Loucy (cell line): Measurements from ENCODE around the gene SGK2.

ENCODE experiments used
- H2AFZ ChIP-seq: fragments of 200-600 bp; sonication (generic); 2 replicates; pipeline ENCODE4 v1.6.0; 2016; ENCODE audit warnings: antibody characterized with exemption, mild to moderate bottlenecking, low read length, moderate library complexity
- H3F3A ChIP-seq: fragments of 200-600 bp; 2 replicates; pipeline ENCODE4 v1.6.0; 2016; ENCODE audit warnings: antibody characterized with exemption, low read depth, mild to moderate bottlenecking
- H3K27me3 ChIP-seq: fragments of 200-600 bp; sonication (generic); 2 replicates; pipeline ENCODE4 v1.6.1; 2014; ENCODE audit warnings: low read length, mild to moderate bottlenecking; ENCODE audit not compliant: insufficient read depth, poor library complexity, severe bottlenecking
- H3K36me3 ChIP-seq: fragments of 200-600 bp; sonication (generic); 2 replicates; pipeline ENCODE4 v1.6.1; 2016; ENCODE audit warnings: low read length; ENCODE audit not compliant: insufficient read depth
- H3K4me1 ChIP-seq: fragments of 200-600 bp; sonication (generic); 2 replicates; pipeline ENCODE4 v1.5.1; 2014; ENCODE audit warnings: low read length, mild to moderate bottlenecking; ENCODE audit not compliant: insufficient read depth, poor library complexity, severe bottlenecking
- H3K4me2 ChIP-seq: fragments of 200-600 bp; sonication (generic); 2 replicates; pipeline ENCODE4 v1.6.0; 2014; ENCODE audit warnings: antibody characterized with exemption, low read length, low read depth, mild to moderate bottlenecking; ENCODE audit not compliant: poor library complexity, severe bottlenecking
- H3K4me3 ChIP-seq: fragments of 200-600 bp; sonication (generic); 2 replicates; pipeline ENCODE4 v1.5.1; 2014; ENCODE audit warnings: low read length, mild to moderate bottlenecking, mixed read lengths; ENCODE audit not compliant: poor library complexity, severe bottlenecking
- H3K79me2 ChIP-seq: fragments of 200-600 bp; sonication (generic); 2 replicates; pipeline ENCODE4 v1.6.1; 2014; ENCODE audit warnings: low read length; ENCODE audit not compliant: insufficient read depth
- H3K9ac ChIP-seq: fragments of 200-600 bp; sonication (generic); 2 replicates; pipeline ENCODE4 v1.6.0; 2014; ENCODE audit warnings: mild to moderate bottlenecking, low read depth, low read length, moderate library complexity; ENCODE audit not compliant: poor library complexity, severe bottlenecking
- H3K9me2 ChIP-seq: fragments of 200-600 bp; sonication (generic); replicated peaks from 2 replicates; pipeline ENCODE4 v1.6.1; 2016; ENCODE audit warnings: low read depth, low read length, mixed read lengths
- H3K9me3 ChIP-seq: fragments of 200-600 bp; sonication (generic); 2 replicates; pipeline ENCODE4 v1.6.1; 2014; ENCODE audit warnings: mild to moderate bottlenecking, antibody characterized with exemption, low read length, low read depth; ENCODE audit not compliant: insufficient read depth
- H4K20me1 ChIP-seq: fragments of 200-600 bp; sonication (generic); 2 replicates; pipeline ENCODE4 v1.6.0; 2014; ENCODE audit warnings: antibody characterized with exemption, low read length, mild to moderate bottlenecking; ENCODE audit not compliant: insufficient read depth, poor library complexity, severe bottlenecking
- CTCF ChIP-seq: fragments of 200-600 bp; sonication (generic); conservative IDR thresholded peaks from 2 replicates; pipeline ENCODE4 v1.5.1; 2014; ENCODE audit warnings: mild to moderate bottlenecking, antibody characterized with exemption, low read length
- EZH2phosphoT487 ChIP-seq: fragments of 200-600 bp; IDR thresholded peaks from 2 replicates; pipeline ENCODE4 v1.6.1; 2018; ENCODE audit warnings: antibody characterized with exemption, mild to moderate bottlenecking, moderate library complexity, borderline replicate concordance

Gene SGK2

DNA sequence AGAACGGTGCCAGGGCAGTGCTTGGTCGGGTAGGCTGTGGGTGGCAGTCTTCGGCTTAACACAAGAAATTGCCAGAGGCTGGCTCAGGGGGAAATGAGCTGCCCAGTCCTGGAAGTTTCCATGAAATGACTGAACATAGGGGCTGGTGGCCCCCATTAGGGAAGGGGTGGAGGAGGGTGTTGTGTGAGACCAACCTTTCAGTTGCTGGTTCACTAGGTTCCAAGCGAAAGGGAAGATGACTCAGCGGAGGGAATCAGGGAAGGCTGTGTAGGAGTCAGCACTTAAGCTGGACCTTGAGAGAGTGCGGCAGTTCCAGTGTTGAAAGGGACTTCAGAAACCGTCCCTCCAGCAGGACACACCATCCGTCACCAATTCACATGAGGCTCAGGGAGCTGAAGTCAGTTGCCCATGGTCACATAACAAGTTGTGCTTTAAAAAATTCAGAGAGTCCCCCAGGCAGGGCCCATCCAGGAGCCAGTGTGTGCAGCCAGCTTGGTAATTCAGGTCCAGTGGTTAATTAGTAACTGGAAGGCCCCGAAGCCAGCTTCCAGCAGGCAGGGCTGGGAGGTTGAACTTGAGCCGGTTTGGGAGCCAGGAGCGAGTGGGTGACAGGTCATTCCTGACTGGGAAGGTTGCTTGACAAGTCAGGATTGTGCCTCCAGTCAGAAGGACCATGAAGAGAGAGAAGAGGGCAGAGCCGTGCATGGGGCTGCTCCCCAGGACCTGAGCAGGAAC is at the start of gene SGK2:
Gene SGK2, plus strand, starts transcription at position 616 of the 735 bp plus-strand sequence. CDS start 7,469 bp downstream, outside the sequence.
- H3K27me3 ChIP-seq = no peaks in the 10 kb centered on the region
- no peak within 1 kb of the TSS for H2AFZ ChIP-seq
- H3K9me3 ChIP-seq = no peaks in the 10 kb centered on the region
- no peaks in the 10 kb centered on the region for H4K20me1 ChIP-seq
- H3K4me3 ChIP-seq = no peak within 1 kb of the TSS
- H3K9me2 ChIP-seq = no peaks in the 10 kb centered on the region
- no peaks in the 10 kb centered on the region for H3K79me2 ChIP-seq
- no peak within 1 kb of the TSS for H3K9ac ChIP-seq
- TF ChIP-seq EZH2phosphoT487 = no peak
- TF ChIP-seq CTCF = no peak
- H3K36me3 ChIP-seq = no peaks in the 10 kb centered on the region
- peaks cover 4% of the 10 kb centered on the region for H3K4me1 ChIP-seq
- no peaks in the 10 kb centered on the region for H3F3A ChIP-seq
- H3K4me2 ChIP-seq = no peak within 1 kb of the TSS

DNA sequence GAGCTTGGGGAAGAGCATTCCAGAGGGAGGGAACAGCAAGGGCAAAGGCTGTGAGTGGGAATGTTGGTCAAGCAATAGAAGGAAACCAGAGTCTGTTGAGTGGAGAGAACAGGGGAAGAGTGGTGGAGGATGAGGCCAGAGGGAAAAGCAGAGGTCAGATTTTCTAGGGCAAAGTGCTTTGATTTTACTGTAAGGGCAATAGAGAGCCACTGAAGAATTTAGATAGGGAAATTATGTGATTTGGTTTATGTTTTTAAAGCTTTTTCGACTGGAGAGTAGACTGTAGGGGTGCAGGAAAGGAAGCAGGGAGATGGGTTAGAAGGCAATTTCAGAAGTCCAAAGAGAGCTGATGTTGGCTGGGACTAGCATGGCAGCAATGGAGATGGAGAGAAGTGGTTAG is 46.9 kb upstream of the SGK2 start:
- Histone ChIP-seq H3K9me2 (no peaks in the 10 kb centered on the region), H3K79me2 (peaks cover 15% of the 10 kb centered on the region; the same call in 1 of the 2 replicates), H3K4me2 (no peak overlapping the region), H3K4me1 (no peaks in the 10 kb centered on the region), H4K20me1 (no peaks in the 10 kb centered on the region), H3K9me3 (no peaks in the 10 kb centered on the region), H3K36me3 (no peaks in the 10 kb centered on the region), H2AFZ (no peak overlapping the region), H3K4me3 (no peak overlapping the region), H3K27me3 (no peaks in the 10 kb centered on the region), H3F3A (no peaks in the 10 kb centered on the region), H3K9ac (no peak overlapping the region)
- TF ChIP-seq CTCF (no peak), EZH2phosphoT487 (no peak)

DNA sequence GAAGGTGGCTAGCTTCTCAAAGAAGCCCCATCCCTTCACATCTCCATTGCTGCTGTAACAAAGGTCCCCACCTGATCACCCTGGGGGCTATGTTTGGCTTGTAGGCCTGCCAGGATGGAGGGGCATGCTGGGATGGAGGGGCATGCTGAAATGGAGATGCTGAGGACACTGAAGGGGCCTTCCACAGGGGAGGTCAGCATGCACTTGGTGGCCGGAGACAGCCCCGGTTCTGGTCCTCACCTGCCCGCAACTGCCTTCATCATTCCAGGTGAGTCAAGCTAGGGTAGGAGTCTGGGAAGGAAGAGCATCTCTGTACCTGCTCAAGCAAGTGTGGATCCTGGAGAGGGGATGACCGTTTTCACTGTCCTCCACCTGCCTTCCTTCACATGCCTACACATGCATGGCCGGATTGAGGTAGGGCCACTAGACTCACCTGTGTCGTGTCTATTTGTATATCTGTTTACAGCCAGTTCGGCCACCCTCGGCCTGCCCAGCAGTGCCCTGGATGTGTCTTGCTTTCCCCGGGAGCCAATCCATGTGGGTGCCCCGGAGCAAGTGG is 45.4 kb upstream of the SGK2 start:
- Histone ChIP-seq H3K27me3 (no peaks in the 10 kb centered on the region), H3K9ac (peak overlapping the region; percentile 76), H3F3A (no peaks in the 10 kb centered on the region), H3K9me2 (no peaks in the 10 kb centered on the region), H3K4me2 (peak overlapping the region; percentile 80), H4K20me1 (no peaks in the 10 kb centered on the region), H3K4me3 (peak overlapping the region; percentile 76), H2AFZ (peak overlapping the region; percentile 87), H3K36me3 (no peaks in the 10 kb centered on the region), H3K4me1 (no peaks in the 10 kb centered on the region), H3K79me2 (peaks cover 15% of the 10 kb centered on the region; the same call in 1 of the 2 replicates), H3K9me3 (no peaks in the 10 kb centered on the region)
- TF ChIP-seq CTCF (no peak), EZH2phosphoT487 (no peak)
